Heart left ventricle (tissue), 16 donors: Measurements from ENCODE around the gene TBCD. TPM values are rescaled to one million over a fixed set of nuclear protein-coding genes. Genes with fewer than 3 reads are reported as not detected.
A peak's percentile ranks its signal among the peaks of the same experiment; 100 is the strongest.

Experiments
- ATAC-seq, 4 donors: fragments of 200-7000 bp; cut with Tn5 transposase; one replicate each; pipeline ENCODE4 v1.9.1; 2020 to 2022; ENCODE audit warnings: moderate library complexity in 4 of 4, mild to moderate bottlenecking in 3 of 4, moderate number of reproducible peaks in 1 of 4
- DNase-seq, 5 donors: peaks; one replicate each; pipeline ENCODE4 v3.0.0-alpha.2; 2020
- H3K27ac ChIP-seq, 12 donors: fragments of 200-600 bp; sonication (generic) in 4 of 12; one replicate each; pipeline versions ENCODE4 v1.5.0 to v1.8.0; 2016 to 2022; ENCODE audit warnings: mild to moderate bottlenecking in 2 of 12
- H3K27me3 ChIP-seq, 9 donors: fragments of 200-600 bp; sonication (generic) in 2 of 9; one replicate each; pipeline versions ENCODE4 v1.5.1 to v1.8.0; 2016 to 2022; ENCODE audit warnings: mild to moderate bottlenecking in 3 of 9
- H3K36me3 ChIP-seq, 9 donors: fragments of 200-600 bp; sonication (generic) in 2 of 9; one replicate each; pipeline versions ENCODE4 v1.5.0 to v1.8.0; 2018 to 2022; ENCODE audit warnings: mild to moderate bottlenecking in 2 of 9
- H3K4me1 ChIP-seq, 12 donors: fragments of 200-600 bp; sonication (generic) in 4 of 12; one replicate each; pipeline versions ENCODE4 v1.5.0 to v1.8.0; 2016 to 2022; ENCODE audit warnings: mild to moderate bottlenecking in 3 of 12
- H3K4me3 ChIP-seq, 12 donors: fragments of 200-600 bp; sonication (generic) in 4 of 12; one replicate each; pipeline versions ENCODE4 v1.5.0 to v1.8.0; 2017 to 2022; ENCODE audit warnings: mild to moderate bottlenecking in 9 of 12, moderate library complexity in 4 of 12
- H3K9me3 ChIP-seq, 12 donors: fragments of 200-600 bp; sonication (generic) in 4 of 12; one replicate each; pipeline versions ENCODE4 v1.5.0 to v1.8.0; 2016 to 2022; ENCODE audit warnings: mild to moderate bottlenecking in 1 of 12
- CTCF ChIP-seq, 12 donors: fragments of 200-600 bp; sonication (generic) in 4 of 12; IDR thresholded peaks; one replicate each; pipeline versions ENCODE4 v1.5.0 to v1.8.0; 2018 to 2022; ENCODE audit warnings: antibody characterized with exemption in 12 of 12, mild to moderate bottlenecking in 5 of 12
- POLR2A ChIP-seq, 2 donors: fragments of 450-650 bp; IDR thresholded peaks; one replicate each; pipeline ENCODE4 v1.6.1; 2017; ENCODE audit warnings: antibody characterized with exemption in 2 of 2, mild to moderate bottlenecking in 2 of 2, moderate library complexity in 2 of 2
- WGBS, 4 donors: extraction: QIAGEN DNeasy Blood & Tissue Kit in 2 of 4; methylation state at CpG; one replicate each; pipeline versions ENCODE4 v1.1.5 to v1.1.7; 2013 to 2018; 5-methylcytosine and 5-hydroxymethylcytosine counted together
- intact Hi-C, 10 donors: fragments of 100-400 bp; cut with DNase I; formaldehyde crosslinking; loops; one replicate each; pipeline versions ENCODE4 v1.11.1 to v1.14.2; 2022
- polyA plus RNA-seq, 2 donors: library from polyadenylated mRNA; stranded (reverse); fragments of 200-250 nt; gene quantifications; one replicate each; pipeline ENCODE4 v1.2.3, GENCODE V29; 2013
- total RNA-seq, 9 donors: library from RNA; depleted of rRNA in 2 of 9; stranded (reverse); fragments of >200 nt in 2 of 9; fragmentation: NEBNext Ultra II Directional in 3 of 9; extraction: Animal tissue kit (Norgen Biotek cat#: 25700) in 3 of 9; gene quantifications; one replicate each; pipeline versions ENCODE4 v1.1.0 to v1.2.4, GENCODE V29; 2016 to 2023
- donor health status: ischemic (EF 13 %, LVEDD 7.1; RV severe dilation, severe dysfunction).
- donor health status: healthy with polysubstance abuse.
- donor health status: DM: no; HTN: yes; CAD: no.
- donor health status: DM: no; HTN: no; CAD: no.
- donor health status: ischemic (EF 25% LVEDD 6.9; RV normal size, moderate dysfunction).
- donor health status: ischemic (EF 25% LVEDD 5.7; RV mildly dilated, moderate dysfunction).
- donor health status: healthy.
- donor health status: DM: yes; HTN: yes; CAD: no.
- donor health status: ischemic (EF 35%, LVEDD 5.7; RV mildly dilated, moderate dysfunction).
- donor health status: nonischemic (EF 11% LVEDD 7.7; RV severe dilation, severe dysfunction).
- donor health status: DM: yes; HTN: yes; CAD: no.
- donor health status: PGD.
- donor health status: ischemic (EF 29% LVEDD 5.4; RV normal size, mild dysfunction).
- donor health status: nonischemic (EF 23%, LVEDD 6.1; RV moderate dilation, normal function).

The TBCD gene
- total and polyA plus RNA-seq, 11 donors = 36.9 to 98.4 (median 58.5) TPM

GRCh38 chr17:82745524-82745923 is 6.3 kb upstream of the TBCD start:
- Histone ChIP-seq H3K4me3 (no peak overlapping the region), H3K27me3 (no peaks in the 10 kb centered on the region), H3K9me3 (peaks cover 0 to 22% (median 3%) of the 10 kb centered on the region in 12 donors), H3K4me1 (peaks cover 0 to 8% (median 0%) of the 10 kb centered on the region in 12 donors), H3K27ac (no peak overlapping the region), H3K36me3 (peaks cover 0 to 52% (median 36%) of the 10 kb centered on the region in 9 donors)
- no peak for ATAC-seq
- DNase-seq = no peak
- intact Hi-C loops = no loop called here
- WGBS, 4 donors = 69 to 81% (median 71%) methylated on average over 8 of the region's 8 CpGs
- TF ChIP-seq POLR2A (IDR thresholded peaks at IDR 0.05) (no peak), CTCF (IDR thresholded peaks at IDR 0.05) (no peak)

GRCh38 chr17:82748756-82749155 is 3.1 kb upstream of the TBCD start:
- H3K4me1 ChIP-seq = peaks cover 6 to 19% (median 12%) of the 10 kb centered on the region in 12 donors
- 90 to 98% (median 96%) methylated on average over 16 of the region's 16 CpGs for WGBS, 4 donors
- DNase-seq = peak in 1 of 5 donors; percentile 25
- intact Hi-C loops = no loop called here
- no peak overlapping the region for H3K4me3 ChIP-seq
- no peak overlapping the region for H3K27ac ChIP-seq
- H3K36me3 ChIP-seq = peaks cover 0 to 20% (median 7%) of the 10 kb centered on the region in 9 donors
- H3K27me3 ChIP-seq = no peaks in the 10 kb centered on the region
- TF ChIP-seq CTCF (IDR thresholded peaks at IDR 0.05) (no peak), POLR2A (IDR thresholded peaks at IDR 0.05) (no peak)
- ATAC-seq = no peak
- H3K9me3 ChIP-seq = peaks cover 0 to 13% (median 0%) of the 10 kb centered on the region in 12 donors

GRCh38 chr17:82750241-82750908 is 1.5 kb upstream of the TBCD start:
- H3K4me1 ChIP-seq = peaks cover 6 to 19% (median 12%) of the 10 kb centered on the region in 12 donors
- H3K27ac ChIP-seq = peak overlapping the region in 1 of 12 donors; percentile 12
- peaks cover 0 to 13% (median 0%) of the 10 kb centered on the region in 12 donors for H3K9me3 ChIP-seq
- ATAC-seq (no peak), DNase-seq (no peak)
- TF ChIP-seq CTCF (IDR thresholded peaks at IDR 0.05) (no peak), POLR2A (IDR thresholded peaks at IDR 0.05) (no peak)
- 67 to 89% (median 77%) methylated on average over 40 of the region's 40 CpGs for WGBS, 4 donors
- H3K36me3 ChIP-seq = peaks cover 0 to 13% (median 3%) of the 10 kb centered on the region in 9 donors
- H3K27me3 ChIP-seq = no peaks in the 10 kb centered on the region
- no peak overlapping the region for H3K4me3 ChIP-seq
- intact Hi-C loops = loop anchor here in 2 of 10 donors (5.0 kb wide), 2 partner anchors 33 to 103 kb away; partner anchors contain the start of genes FN3KRP (in 1 of the 2) and WDR45B (in 1 of the 2)

- Histone ChIP-seq H3K9me3 (peaks cover 0 to 10% (median 0%) of the 10 kb centered on the region in 12 donors), H3K27ac (peak overlapping the region in 10 of 12 donors; percentile 6 to 95 (median 60)), H3K36me3 (peaks cover 0 to 10% (median 3%) of the 10 kb centered on the region in 9 donors), H3K27me3 (no peaks in the 10 kb centered on the region), H3K4me3 (peak overlapping the region in 11 of 12 donors; percentile 19 to 100 (median 84)), H3K4me1 (peaks cover 6 to 19% (median 12%) of the 10 kb centered on the region in 12 donors)
- TF ChIP-seq CTCF (IDR thresholded peaks at IDR 0.05) (no peak), POLR2A (IDR thresholded peaks at IDR 0.05) (no peak)
- intact Hi-C loops = loop anchor here in 2 of 10 donors (5.0 kb wide), 2 partner anchors 34 to 104 kb away; partner anchors contain the start of genes FN3KRP (in 1 of the 2) and WDR45B (in 1 of the 2)
- DNase-seq (no peak), ATAC-seq (peak in 2 of 4 donors; percentile 27 to 36)
- 6 to 24% (median 14%) methylated on average over 23 to 56 of the region's 56 CpGs for WGBS, 4 donors
These were observed 694 bp upstream of the TBCD start for GRCh38 chr17:82751171-82751570.
